OCI-LY1 (cell line): Measurements from ENCODE around the gene TRAPPC2L.

Source experiments
- H2AFZ ChIP-seq: fragments of 200-600 bp; sonication (generic), shearing (Covaris generic); 2 replicates; pipeline ENCODE4 v1.6.0; 2014; ENCODE audit warnings: antibody characterized with exemption, mild to moderate bottlenecking, low read length
- H3F3A ChIP-seq: fragments of 200-600 bp; sonication (generic), shearing (Covaris generic); 2 replicates; pipeline ENCODE4 v1.6.0; 2014; ENCODE audit warnings: mild to moderate bottlenecking, antibody characterized with exemption, low read length, moderate library complexity; ENCODE audit not compliant: insufficient read depth
- H3K27ac ChIP-seq: fragments of 200-600 bp; sonication (generic); 2 replicates; pipeline ENCODE4 v1.5.1; 2014; ENCODE audit warnings: low read length, mixed run types, mild to moderate bottlenecking, low read depth; ENCODE audit not compliant: poor library complexity, severe bottlenecking
- H3K27me3 ChIP-seq: fragments of 200-600 bp; sonication (generic); 2 replicates; pipeline ENCODE4 v1.6.0; 2014; ENCODE audit warnings: antibody characterized with exemption, mild to moderate bottlenecking, low read length, moderate library complexity; ENCODE audit not compliant: insufficient read depth
- H3K36me3 ChIP-seq: fragments of 200-600 bp; sonication (generic); 2 replicates; pipeline ENCODE4 v1.6.1; 2014; ENCODE audit warnings: mild to moderate bottlenecking, antibody characterized with exemption, low read length, moderate library complexity, mixed read lengths; ENCODE audit not compliant: insufficient read depth
- H3K4me1 ChIP-seq: fragments of 200-600 bp; sonication (generic); 2 replicates; pipeline ENCODE4 v1.5.1; 2014; ENCODE audit warnings: mild to moderate bottlenecking, low read length, moderate library complexity; ENCODE audit not compliant: insufficient read depth, severe bottlenecking
- H3K4me2 ChIP-seq: fragments of 200-600 bp; sonication (generic), shearing (Covaris generic); 2 replicates; pipeline ENCODE4 v1.6.1; 2014; ENCODE audit warnings: low read length
- H3K4me3 ChIP-seq: fragments of 200-600 bp; sonication (generic); 2 replicates; pipeline ENCODE4 v1.5.1; 2014; ENCODE audit warnings: low read length, low read depth, mild to moderate bottlenecking, mixed read lengths; ENCODE audit not compliant: poor library complexity, severe bottlenecking
- H3K79me2 ChIP-seq: fragments of 200-600 bp; shearing (Covaris generic); 2 replicates; pipeline ENCODE4 v1.6.1; 2016; ENCODE audit warnings: mixed run types, low read length, mixed read lengths; ENCODE audit not compliant: insufficient read depth
- H3K9ac ChIP-seq: fragments of 200-600 bp; sonication (generic), shearing (Covaris generic); 2 replicates; pipeline ENCODE4 v1.6.1; 2014; ENCODE audit warnings: mild to moderate bottlenecking, low read length, mixed read lengths
- H3K9me2 ChIP-seq: fragments of 200-600 bp; sonication (generic), shearing (Covaris generic); 2 replicates; pipeline ENCODE4 v1.6.1; 2014; ENCODE audit warnings: low read depth, mild to moderate bottlenecking, low read length, mixed read lengths
- H3K9me3 ChIP-seq: fragments of 200-600 bp; shearing (Covaris generic); 2 replicates; pipeline ENCODE4 v1.6.1; 2014; ENCODE audit warnings: low read length, mixed read lengths
- H4K20me1 ChIP-seq: fragments of 200-600 bp; sonication (generic), shearing (Covaris generic); 2 replicates; pipeline ENCODE4 v1.6.0; 2016; ENCODE audit warnings: mild to moderate bottlenecking, low read length; ENCODE audit not compliant: insufficient read depth
- EZH2 ChIP-seq: fragments of 200-600 bp; sonication (generic), shearing (Covaris generic); IDR thresholded peaks from 2 replicates; pipeline ENCODE4 v1.8.0; 2017; ENCODE audit warnings: borderline replicate concordance, mixed run types, mild to moderate bottlenecking, antibody characterized with exemption, low read length, moderate library complexity, mixed read lengths
- TF ChIP-seq, protein P1 (sequence below): fragments of 200-600 bp; sonication (generic), shearing (Covaris generic); IDR thresholded peaks from 2 replicates; pipeline ENCODE4 v1.5.1; 2017; ENCODE audit warnings: mild to moderate bottlenecking, antibody characterized with exemption, low read length, moderate library complexity, mixed read lengths

Gene TRAPPC2L

GRCh38 chr16:88894681-88895300 is 37.9 kb downstream of the TRAPPC2L start:
- Histone ChIP-seq H3K4me1 (no peaks in the 10 kb centered on the region), H3K36me3 (peaks cover 22% of the 10 kb centered on the region)

DNA sequence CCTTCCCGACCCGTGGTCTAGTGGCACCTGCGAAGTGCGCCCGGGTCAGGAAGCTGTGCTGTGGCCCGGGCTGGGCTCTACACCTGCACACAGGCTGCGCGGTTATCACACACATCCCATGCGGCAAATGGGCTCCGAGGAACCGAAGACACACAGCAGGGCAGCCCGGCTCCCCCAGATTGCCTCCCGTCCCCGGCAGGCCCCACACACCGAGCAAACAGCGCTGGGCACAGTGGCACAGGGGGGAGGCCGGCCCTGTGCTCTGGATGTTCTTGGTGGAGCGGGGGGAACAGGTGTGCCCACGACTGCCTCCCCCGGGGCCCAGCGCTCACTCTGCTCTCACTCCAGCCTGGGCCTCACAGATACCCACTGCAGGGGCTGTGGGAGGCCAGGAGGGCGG is 38.4 kb downstream of the TRAPPC2L start:
- Histone ChIP-seq H3K36me3 (peaks cover 18% of the 10 kb centered on the region), H3K27me3 (no peaks in the 10 kb centered on the region), H2AFZ (no peak overlapping the region), H3K4me1 (no peaks in the 10 kb centered on the region), H3K4me3 (no peak overlapping the region), H3K4me2 (no peak overlapping the region), H3F3A (no peaks in the 10 kb centered on the region), H4K20me1 (no peaks in the 10 kb centered on the region), H3K9me2 (no peaks in the 10 kb centered on the region), H3K79me2 (no peaks in the 10 kb centered on the region), H3K9ac (no peak overlapping the region), H3K27ac (no peak overlapping the region), H3K9me3 (no peaks in the 10 kb centered on the region)
- TF ChIP-seq, protein P1, sequence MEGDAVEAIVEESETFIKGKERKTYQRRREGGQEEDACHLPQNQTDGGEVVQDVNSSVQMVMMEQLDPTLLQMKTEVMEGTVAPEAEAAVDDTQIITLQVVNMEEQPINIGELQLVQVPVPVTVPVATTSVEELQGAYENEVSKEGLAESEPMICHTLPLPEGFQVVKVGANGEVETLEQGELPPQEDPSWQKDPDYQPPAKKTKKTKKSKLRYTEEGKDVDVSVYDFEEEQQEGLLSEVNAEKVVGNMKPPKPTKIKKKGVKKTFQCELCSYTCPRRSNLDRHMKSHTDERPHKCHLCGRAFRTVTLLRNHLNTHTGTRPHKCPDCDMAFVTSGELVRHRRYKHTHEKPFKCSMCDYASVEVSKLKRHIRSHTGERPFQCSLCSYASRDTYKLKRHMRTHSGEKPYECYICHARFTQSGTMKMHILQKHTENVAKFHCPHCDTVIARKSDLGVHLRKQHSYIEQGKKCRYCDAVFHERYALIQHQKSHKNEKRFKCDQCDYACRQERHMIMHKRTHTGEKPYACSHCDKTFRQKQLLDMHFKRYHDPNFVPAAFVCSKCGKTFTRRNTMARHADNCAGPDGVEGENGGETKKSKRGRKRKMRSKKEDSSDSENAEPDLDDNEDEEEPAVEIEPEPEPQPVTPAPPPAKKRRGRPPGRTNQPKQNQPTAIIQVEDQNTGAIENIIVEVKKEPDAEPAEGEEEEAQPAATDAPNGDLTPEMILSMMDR = no peak
- TF ChIP-seq EZH2 = no peak

More at GRCh38 chr16:88894681-88895300, 37.9 kb downstream of the TRAPPC2L start:
- no peaks in the 10 kb centered on the region for H3K27me3 ChIP-seq
- H3K9ac ChIP-seq = no peak overlapping the region
- H4K20me1 ChIP-seq = no peaks in the 10 kb centered on the region
- H3K9me3 ChIP-seq = no peaks in the 10 kb centered on the region
- no peaks in the 10 kb centered on the region for H3K79me2 ChIP-seq
- H3K27ac ChIP-seq = no peak overlapping the region
- H3K4me2 ChIP-seq = no peak overlapping the region
- H3K4me3 ChIP-seq = no peak overlapping the region
- H3K9me2 ChIP-seq = no peaks in the 10 kb centered on the region
- no peak for TF ChIP-seq EZH2
- TF ChIP-seq, protein P1 = no peak
- H3F3A ChIP-seq = no peaks in the 10 kb centered on the region
- H2AFZ ChIP-seq = no peak overlapping the region

GRCh38 chr16:88896238-88897070 is 39.5 kb downstream of the TRAPPC2L start:
- Histone ChIP-seq H3K79me2 (no peaks in the 10 kb centered on the region), H3K4me1 (no peaks in the 10 kb centered on the region), H4K20me1 (no peaks in the 10 kb centered on the region), H3K4me3 (no peak overlapping the region), H3K36me3 (peaks cover 9% of the 10 kb centered on the region; the same call in 1 of the 2 replicates), H2AFZ (no peak overlapping the region), H3K9ac (no peak overlapping the region), H3K27me3 (no peaks in the 10 kb centered on the region), H3K9me3 (no peaks in the 10 kb centered on the region), H3F3A (no peaks in the 10 kb centered on the region), H3K9me2 (no peaks in the 10 kb centered on the region), H3K27ac (no peak overlapping the region), H3K4me2 (no peak overlapping the region)
- TF ChIP-seq EZH2 = no peak
- TF ChIP-seq, protein P1 = no peak
